Measurements from ENCODE around the gene RNU2-63P.
"Not testable (repeated sequence)": the region's sequence is repeated elsewhere in the genome, so short reads cannot be mapped to it uniquely, and the experiment has no call there.

RNU2-63P gene

GRCh38 chr2:87972385-87972784, 44.0 kb downstream of the RNU2-63P start:
- not testable (repeated sequence) for DNase-seq (ENCODE audit: low read depth)

All from CMK (cell line).